IMR-90 (cell line): ENCODE data around the gene HOGA1. TPM values are rescaled to one million over a fixed set of nuclear protein-coding genes. Genes with fewer than 3 reads are reported as not detected.

ENCODE experiments used
- ATAC-seq: fragments of 200-7000 bp; cut with Tn5 transposase; 2 replicates; pipeline ENCODE4 v1.9.1; 2020; ENCODE audit warnings: low read depth, mild to moderate bottlenecking, moderate library complexity
- BruUV-seq: library from RNA; stranded (reverse); fragments of 400-500 nt; replicated peaks from 2 replicates; lab custom pipeline; 2021; lab: Mats Ljungman, UMichigan
- CTCF ChIA-PET: fragments of 300-600 bp; formaldehyde crosslinking; extraction: SDS; loops from one replicate; lab custom pipeline; 2021; ENCODE audit warnings: antibody characterized with exemption; lab: Yijun Ruan, JAX
- POLR2A ChIA-PET: fragments of 300-600 bp; sonication (Branson Sonifier 250); formaldehyde crosslinking; loops from one replicate; lab custom pipeline; 2022; ENCODE audit warnings: antibody characterized with exemption; ENCODE audit not compliant: unreplicated experiment; lab: Charles Lee
- DNase-seq: peaks from one replicate; pipeline ENCODE4 v3.0.0; 2013
- H2AFZ ChIP-seq: replicated peaks from 2 replicates; pipeline ENCODE3; 2013; ENCODE audit warnings: low read length, mild to moderate bottlenecking; ENCODE audit not compliant: poor library complexity
- H2AK5ac ChIP-seq: 2 replicates; pipeline ENCODE4 v1.6.1; 2013; ENCODE audit warnings: low read depth, low read length, inconsistent platforms
- H2AK9ac ChIP-seq: replicated peaks from 2 replicates; pipeline ENCODE3; 2013; ENCODE audit warnings: mild to moderate bottlenecking, low read depth, low read length, moderate library complexity; ENCODE audit not compliant: poor library complexity
- H2BK120ac ChIP-seq: 2 replicates; pipeline ENCODE4 v1.6.1; 2013; ENCODE audit warnings: low read depth, low read length, inconsistent platforms
- H2BK15ac ChIP-seq: 3 replicates; pipeline ENCODE4 v1.6.1; 2013; ENCODE audit warnings: low read depth, low read length, inconsistent platforms
- H2BK20ac ChIP-seq: 2 replicates; pipeline ENCODE4 v1.6.1; 2013; ENCODE audit warnings: low read depth, mild to moderate bottlenecking, inconsistent platforms, low read length, moderate library complexity
- H2BK5ac ChIP-seq: 2 replicates; pipeline ENCODE4 v1.6.1; 2013; ENCODE audit warnings: mild to moderate bottlenecking, low read depth, low read length, inconsistent platforms; ENCODE audit not compliant: poor library complexity, severe bottlenecking
- H3K14ac ChIP-seq: replicated peaks from 2 replicates; pipeline ENCODE4 v1.6.1; 2013; ENCODE audit warnings: low read depth, low read length, inconsistent platforms
- H3K18ac ChIP-seq: 2 replicates; pipeline ENCODE4 v1.6.1; 2013; ENCODE audit warnings: low read depth, low read length, control low read depth
- H3K23ac ChIP-seq: 2 replicates; pipeline ENCODE4 v1.6.1; 2013; ENCODE audit warnings: low read depth, low read length, inconsistent platforms
- H3K27ac ChIP-seq: 2 replicates; pipeline ENCODE4 v1.5.1; 2013; ENCODE audit warnings: mild to moderate bottlenecking, control low read depth, low read length; ENCODE audit not compliant: insufficient read depth
- H3K27me3 ChIP-seq: 2 replicates; pipeline ENCODE4 v1.6.1; 2013; ENCODE audit warnings: low read length; ENCODE audit not compliant: control insufficient read depth, insufficient read depth
- H3K36me3 ChIP-seq: 2 replicates; pipeline ENCODE4 v1.6.1; 2013; ENCODE audit warnings: low read length, mixed read lengths; ENCODE audit not compliant: control insufficient read depth, insufficient read depth
- H3K4ac ChIP-seq: 2 replicates; pipeline ENCODE4 v1.6.1; 2013; ENCODE audit warnings: low read depth, low read length, inconsistent platforms
- H3K4me1 ChIP-seq: 2 replicates; pipeline ENCODE4 v1.6.1; 2013; ENCODE audit warnings: low read length, mixed read lengths; ENCODE audit not compliant: control insufficient read depth, insufficient read depth
- H3K4me2 ChIP-seq: 2 replicates; pipeline ENCODE4 v1.6.1; 2013; ENCODE audit warnings: low read depth, mild to moderate bottlenecking, control low read depth, low read length, moderate library complexity
- H3K4me3 ChIP-seq: 2 replicates; pipeline ENCODE4 v1.5.1; 2013; ENCODE audit warnings: low read depth, mild to moderate bottlenecking, control low read depth, low read length, moderate library complexity; ENCODE audit not compliant: insufficient read depth
- H3K56ac ChIP-seq: 2 replicates; pipeline ENCODE4 v1.6.1; 2013; ENCODE audit warnings: low read length, inconsistent platforms; ENCODE audit not compliant: insufficient read depth; ENCODE audit errors: extremely low read depth
- H3K79me1 ChIP-seq, 2 experiments: 2 replicates each; pipeline ENCODE4 v1.6.1; 2013; ENCODE audit warnings: low read length in 2 of 2, inconsistent platforms in 1 of 2, low read depth in 1 of 2
- H3K9ac ChIP-seq: 2 replicates; pipeline ENCODE4 v1.6.1; 2013; ENCODE audit warnings: low read depth, low read length, control low read depth
- H3K9me1 ChIP-seq: 2 replicates; pipeline ENCODE4 v1.6.1; 2013; ENCODE audit warnings: low read length, inconsistent platforms; ENCODE audit not compliant: insufficient read depth
- H3K9me3 ChIP-seq: 2 replicates; pipeline ENCODE4 v1.6.1; 2013; ENCODE audit warnings: low read length; ENCODE audit not compliant: control insufficient read depth, insufficient read depth
- H4K20me1 ChIP-seq: 2 replicates; pipeline ENCODE4 v1.6.1; 2013; ENCODE audit warnings: low read length, inconsistent platforms; ENCODE audit not compliant: insufficient read depth
- H4K5ac ChIP-seq: 2 replicates; pipeline ENCODE4 v1.6.1; 2013; ENCODE audit warnings: mild to moderate bottlenecking, low read depth, low read length, control low read depth
- H4K8ac ChIP-seq, 2 experiments: 2 replicates each; pipeline ENCODE4 v1.6.1; 2013; ENCODE audit warnings: low read depth in 2 of 2, low read length in 2 of 2, control low read depth in 1 of 2, inconsistent platforms in 1 of 2
- H4K91ac ChIP-seq: 2 replicates; pipeline ENCODE4 v1.6.1; 2013; ENCODE audit warnings: low read depth, low read length, inconsistent platforms; ENCODE audit not compliant: insufficient read depth
- BHLHE40 ChIP-seq: fragments of 150-350 bp; IDR thresholded peaks from 2 replicates; pipeline ENCODE4 v1.6.1; 2016; ENCODE audit warnings: mild to moderate bottlenecking, low read depth, low read length
- CHD1 ChIP-seq: IDR thresholded peaks from 2 replicates; pipeline ENCODE4 v1.6.1; 2012; ENCODE audit warnings: low read depth, low read length, improper control_type of control experiment
- MAFK ChIP-seq: IDR thresholded peaks from 2 replicates; pipeline ENCODE4 v1.6.1; 2012; ENCODE audit warnings: low read depth, low read length, improper control_type of control experiment
- POLR2A ChIP-seq: IDR thresholded peaks from 2 replicates; pipeline ENCODE4 v1.6.1; 2012; ENCODE audit warnings: mild to moderate bottlenecking, low read depth, low read length
- RFX5 ChIP-seq: IDR thresholded peaks from 2 replicates; pipeline ENCODE4 v1.8.0; 2012; ENCODE audit warnings: low read depth, mild to moderate bottlenecking, low read length, moderate library complexity
- WGBS, 2 experiments: methylation state at CpG; one replicate each; pipeline versions ENCODE4 v1.1.5 to v1.1.7; 2013; ENCODE audit warnings: missing lambda C conversion rate in 2 of 2; ENCODE audit not compliant: insufficient read length in 1 of 2; ENCODE audit errors: extremely low coverage in 2 of 2; 5-methylcytosine and 5-hydroxymethylcytosine counted together
- dilution Hi-C: fragments of 300-500 bp; cut with HindIII; formaldehyde crosslinking; loops from one replicate; pipeline ENCODE4 v1.14.3; 2018; ENCODE audit warnings: low sequenced_read_pairs; ENCODE audit not compliant: unreplicated experiment
- in situ Hi-C: fragments of 300-500 bp; cut with MboI; formaldehyde crosslinking; loops from 3 replicates; pipeline ENCODE4 v1.14.3; 2019; ENCODE audit warnings: low sequenced_read_pairs, inconsistent platforms, mixed read lengths
- intact Hi-C: fragments of 100-400 bp; cut with micrococcal nuclease; formaldehyde crosslinking; loops from 2 replicates; pipeline ENCODE4 v1.10.0; 2022
- polyA plus RNA-seq, 3 experiments: library from polyadenylated mRNA; depleted of rRNA; stranded (reverse); fragments of >200 nt; gene quantifications; 2 replicates each; pipeline ENCODE4 v1.2.3, GENCODE V29; 2012; ENCODE audit warnings: low replicate concordance in 1 of 3
- total RNA-seq: library from RNA; depleted of rRNA; stranded (reverse); fragments of >200 nt; gene quantifications from 2 replicates; pipeline ENCODE4 v1.2.3, GENCODE V29; 2012
- TF ChIP-seq, protein P1 (sequence below): fragments of 150-350 bp; IDR thresholded peaks from 2 replicates; pipeline ENCODE4 v1.6.1; 2016; ENCODE audit warnings: low read depth, mild to moderate bottlenecking, low read length, moderate library complexity, borderline replicate concordance

Gene HOGA1
- total and polyA plus RNA-seq, 2 of the 4 experiments (the other 2 are of a cell fraction): 0.36 to 0.41 TPM

DNA sequence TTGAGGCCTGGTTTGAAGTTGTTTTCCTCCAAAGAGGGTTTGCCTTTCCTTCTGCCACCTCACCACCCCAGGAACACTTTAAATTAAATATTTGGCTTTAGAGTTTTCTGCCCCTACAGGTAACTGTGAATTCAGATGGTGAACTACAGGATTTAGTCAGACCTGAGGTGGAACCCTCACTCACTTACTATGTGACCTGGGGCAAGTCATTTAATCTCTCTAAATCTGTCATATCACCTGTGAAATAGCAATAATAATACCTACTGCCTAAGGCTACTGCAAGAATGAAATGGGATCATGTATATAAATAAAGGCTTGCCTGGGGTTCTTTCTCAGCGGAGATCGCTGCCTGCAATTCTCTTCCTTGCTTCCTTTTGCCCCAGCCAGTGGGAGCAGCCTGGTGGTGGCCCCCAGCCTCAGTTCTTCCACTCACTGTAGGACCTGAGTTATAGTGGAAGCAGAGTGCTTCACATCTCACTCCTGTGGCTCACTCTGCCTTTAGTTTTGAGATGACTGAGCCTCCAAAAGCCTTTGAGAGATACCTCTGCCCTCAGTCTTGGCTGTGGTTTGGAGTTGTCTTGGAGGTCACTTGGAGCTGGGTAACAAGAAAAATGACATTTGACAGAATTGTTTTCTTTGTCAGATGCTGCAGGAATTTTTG, 17.7 kb upstream of the HOGA1 start:
- no peak overlapping the region for H4K5ac ChIP-seq
- TF ChIP-seq RFX5 (no peak), POLR2A (no peak), MAFK (no peak), BHLHE40 (no peak), CHD1 (no peak)
- TF ChIP-seq, protein P1, sequence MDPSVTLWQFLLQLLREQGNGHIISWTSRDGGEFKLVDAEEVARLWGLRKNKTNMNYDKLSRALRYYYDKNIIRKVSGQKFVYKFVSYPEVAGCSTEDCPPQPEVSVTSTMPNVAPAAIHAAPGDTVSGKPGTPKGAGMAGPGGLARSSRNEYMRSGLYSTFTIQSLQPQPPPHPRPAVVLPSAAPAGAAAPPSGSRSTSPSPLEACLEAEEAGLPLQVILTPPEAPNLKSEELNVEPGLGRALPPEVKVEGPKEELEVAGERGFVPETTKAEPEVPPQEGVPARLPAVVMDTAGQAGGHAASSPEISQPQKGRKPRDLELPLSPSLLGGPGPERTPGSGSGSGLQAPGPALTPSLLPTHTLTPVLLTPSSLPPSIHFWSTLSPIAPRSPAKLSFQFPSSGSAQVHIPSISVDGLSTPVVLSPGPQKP: no peak
- H2AK5ac ChIP-seq: no peak overlapping the region; the same call in 1 of the 2 replicates
- no peak overlapping the region for H3K4ac ChIP-seq
- H3K27me3 ChIP-seq: no peaks in the 10 kb centered on the region
- H4K91ac ChIP-seq: no peak overlapping the region
- no peak overlapping the region for H3K56ac ChIP-seq
- H3K36me3 ChIP-seq: peaks cover 19% of the 10 kb centered on the region
- peaks cover 11 to 18% of the 10 kb centered on the region in 2 experiments; a peak in 2 of 4 replicates for H3K79me1 ChIP-seq
- H2AK9ac ChIP-seq: no peak overlapping the region
- H3K18ac ChIP-seq: no peak overlapping the region
- H3K9ac ChIP-seq: no peak overlapping the region
- no peak overlapping the region for H4K8ac ChIP-seq
- ChIA-PET POLR2A (no interaction called here), CTCF (interaction anchor here (0.7 kb wide), 1 partner anchor 64 kb away, joined by 3 read pairs; no protein-coding TSS in a partner anchor)
- peak overlapping the region; percentile 41 for H2AFZ ChIP-seq
- H3K23ac ChIP-seq: no peak overlapping the region
- H3K9me1 ChIP-seq: no peaks in the 10 kb centered on the region
- no peak overlapping the region for H3K27ac ChIP-seq
- no peak overlapping the region for H2BK20ac ChIP-seq
- DNase-seq: no peak
- no peak overlapping the region for H3K4me2 ChIP-seq
- no peak for ATAC-seq
- no peaks in the 10 kb centered on the region for H3K4me1 ChIP-seq
- intact Hi-C loops: no loop called here
- no CpG with 5 or more reads among the region's 2 CpGs for WGBS, 2 experiments
- H2BK5ac ChIP-seq: no peak overlapping the region
- no peak overlapping the region; the same call in 1 of the 2 replicates for H3K14ac ChIP-seq
- no peaks in the 10 kb centered on the region for H3K9me3 ChIP-seq
- no peaks in the 10 kb centered on the region for H4K20me1 ChIP-seq
- no peak overlapping the region for H3K4me3 ChIP-seq
- in situ Hi-C loops: no loop called here
- H2BK15ac ChIP-seq: no peak overlapping the region
- H2BK120ac ChIP-seq: no peak overlapping the region
- dilution Hi-C loops: no loop called here
- no TSS peak for BruUV-seq
